K562 (cell line): ENCODE data around the gene HEPHL1. TPM values are rescaled to one million over a fixed set of nuclear protein-coding genes. Genes with fewer than 3 reads are reported as not detected.

Experiments used
- BACH1 ChIP-seq: fragments of 200-800 bp; sonication (Bioruptor generic); IDR thresholded peaks from 2 replicates; pipeline ENCODE4 v1.6.1; 2016; ENCODE audit warnings: missing genetic modification characterization, missing compliant biosample characterization
- CBFA2T3 ChIP-seq: fragments of 450-650 bp; IDR thresholded peaks from 2 replicates; pipeline ENCODE4 v1.6.1; 2017
- CBX1 ChIP-seq: sonication (generic); IDR thresholded peaks from 2 replicates; pipeline ENCODE4 v1.6.1; 2016; ENCODE audit warnings: antibody characterized with exemption, low read depth, mild to moderate bottlenecking
- CHD4 ChIP-seq: fragments of 200-600 bp; sonication (generic); IDR thresholded peaks from 3 replicates; pipeline ENCODE4 v1.6.1; 2012; ENCODE audit warnings: low read depth, mild to moderate bottlenecking, mixed read lengths, low read length, inconsistent platforms; ENCODE audit not compliant: insufficient read depth, insufficient replicate concordance, poor library complexity, severe bottlenecking
- DNMT1 ChIP-seq: fragments of 450-650 bp; IDR thresholded peaks from 2 replicates; pipeline ENCODE4 v1.6.1; 2016; ENCODE audit warnings: antibody characterized with exemption, mild to moderate bottlenecking
- FOXP4 ChIP-seq: sonication (generic); formaldehyde crosslinking; IDR thresholded peaks from 2 replicates; pipeline ENCODE4 v1.8.0; 2022; ENCODE audit warnings: mild to moderate bottlenecking, missing genetic modification reagents, borderline replicate concordance
- KDM1A ChIP-seq, 2 experiments: fragments of 450-650 bp; IDR thresholded peaks; 2 replicates each; pipeline ENCODE4 v1.6.1; 2016; ENCODE audit warnings: mild to moderate bottlenecking in 2 of 2
- MAZ ChIP-seq, 2 experiments: fragments of 450-650 bp in 1 of 2; sonication (generic) in 1 of 2; formaldehyde crosslinking; IDR thresholded peaks in 1 of 2; conservative IDR thresholded peaks in 1 of 2; 2 replicates each; pipeline versions ENCODE4 v1.4.0 to v1.5.0; 2020; ENCODE audit warnings: mild to moderate bottlenecking in 1 of 2, missing genetic modification reagents in 1 of 2
- MEF2D ChIP-seq: conservative IDR thresholded peaks from 2 replicates; pipeline ENCODE4 v1.6.1; 2016; ENCODE audit warnings: low read depth, missing genetic modification characterization, missing compliant biosample characterization
- NR2C1 ChIP-seq, 2 experiments: fragments of 450-650 bp; IDR thresholded peaks; 2 replicates each; pipeline ENCODE4 v1.6.1; 2017; ENCODE audit warnings: mild to moderate bottlenecking in 2 of 2, antibody characterized with exemption in 1 of 2, inconsistent platforms in 1 of 2, missing compliant biosample characterization in 1 of 2, missing genetic modification characterization in 1 of 2
- POLR2AphosphoS2 ChIP-seq: IDR thresholded peaks from 2 replicates; pipeline ENCODE4 v1.6.1; 2012; ENCODE audit warnings: low read length, improper control_type of control experiment
- RAD51 ChIP-seq: fragments of 450-650 bp; IDR thresholded peaks from 2 replicates; pipeline ENCODE4 v1.7.1; 2016; ENCODE audit warnings: low read depth, mild to moderate bottlenecking, borderline replicate concordance
- RNF219 ChIP-seq: fragments of 250-450 bp; sonication (Bioruptor Pico); IDR thresholded peaks from 2 replicates; pipeline ENCODE4 v1.5.0; 2022; ENCODE audit warnings: mild to moderate bottlenecking
- SMAD2 ChIP-seq: fragments of 150-350 bp; IDR thresholded peaks from 2 replicates; pipeline ENCODE4 v1.6.1; 2014; ENCODE audit warnings: low read depth, mild to moderate bottlenecking, low read length
- THAP7 ChIP-seq: fragments of 250-450 bp; sonication (Bioruptor Pico); IDR thresholded peaks from 2 replicates; pipeline ENCODE4 v1.5.0; 2021
- U2AF1 ChIP-seq: fragments of 200-400 bp; formaldehyde crosslinking; optimal IDR thresholded peaks from 2 replicates; pipeline ENCODE3; 2017; ENCODE audit warnings: mild to moderate bottlenecking, low read depth, low read length, moderate library complexity
- YBX1 ChIP-seq: fragments of 450-650 bp; IDR thresholded peaks from 2 replicates; pipeline ENCODE4 v1.7.1; 2016; ENCODE audit warnings: mild to moderate bottlenecking
- ZKSCAN8 ChIP-seq: fragments of 200-800 bp; sonication (Bioruptor generic); IDR thresholded peaks from 2 replicates; pipeline ENCODE4 v1.6.1; 2016; ENCODE audit warnings: missing genetic modification characterization, missing compliant biosample characterization
- ZNF655 ChIP-seq: fragments of 250-450 bp; sonication (Bioruptor Pico); IDR thresholded peaks from 2 replicates; pipeline ENCODE4 v1.5.0; 2021
- ZNF696 ChIP-seq: fragments of 250-450 bp; sonication (Bioruptor Pico); conservative IDR thresholded peaks from 2 replicates; pipeline ENCODE4 v1.4.0; 2020; ENCODE audit warnings: mild to moderate bottlenecking, moderate library complexity
- polyA plus RNA-seq, 8 experiments: library from polyadenylated mRNA; depleted of rRNA in 4 of 8; stranded (reverse) in 5 of 8; unstranded in 3 of 8; fragments of >200 nt; fragmentation: Nextera tagmentation in 2 of 8; fragmentation: Illumina TruSeq in 1 of 8; extraction: Ambion mirVana in 2 of 8; extraction: Trizol in 1 of 8; gene quantifications; 2 replicates each; pipeline versions ENCODE4 v1.2.1 to v1.2.3, GENCODE V29; 2011 to 2014; ENCODE audit warnings: inconsistent platforms in 1 of 8, missing spikeins in 1 of 8
- total RNA-seq, 7 experiments: library from RNA; depleted of rRNA in 6 of 7; stranded (reverse); fragments of >200 nt in 6 of 7; fragmentation: Illumina TruSeq in 2 of 7; extraction: Trizol in 2 of 7; gene quantifications; 2 replicates each; pipeline versions ENCODE4 v1.2.1 to v1.2.3, GENCODE V29; 2011 to 2021; ENCODE audit warnings: low replicate concordance in 1 of 7
- TF ChIP-seq, protein P1 (sequence below): fragments of 450-650 bp; formaldehyde crosslinking; IDR thresholded peaks from 2 replicates; pipeline ENCODE4 v1.4.0; 2020; ENCODE audit warnings: mild to moderate bottlenecking

The HEPHL1 gene
- total and polyA plus RNA-seq, 9 of the 15 experiments (the other 6 are each of a cell fraction or from before 2014, with no cell fraction given): 0.01 TPM; not detected in 8

DNA sequence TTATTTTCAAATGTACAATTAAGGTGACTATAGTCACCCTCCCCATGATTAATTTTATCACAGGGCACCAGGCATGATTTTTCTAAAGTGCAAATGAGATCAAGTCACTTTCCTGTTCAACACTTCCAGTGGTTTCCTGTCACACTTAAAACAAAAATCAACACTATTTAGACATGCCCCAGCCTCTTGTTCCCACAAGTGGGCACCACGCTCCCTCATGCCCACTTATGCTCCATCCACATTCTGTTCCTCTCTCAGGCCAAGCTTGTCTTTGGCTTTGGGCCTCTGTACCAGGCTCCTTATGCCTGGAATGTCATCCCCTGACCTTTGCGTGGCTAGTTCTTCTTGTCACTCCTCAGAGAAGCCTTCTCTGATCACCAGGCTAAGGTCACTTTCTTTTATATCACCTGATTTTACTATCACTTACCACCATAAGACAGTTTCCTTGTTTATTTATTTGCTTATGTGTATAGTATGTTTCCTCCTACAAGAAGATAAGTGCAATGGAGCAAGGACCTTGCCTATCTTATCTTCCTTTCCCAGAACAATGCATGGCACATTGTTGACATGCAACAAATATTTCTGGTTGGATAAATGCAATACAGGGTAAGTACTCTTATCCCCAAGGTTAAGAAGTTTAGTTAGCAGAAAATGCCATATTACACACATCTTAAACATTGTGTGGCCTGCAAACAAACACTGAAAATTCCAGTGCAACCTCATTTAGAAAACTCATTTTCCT, 56.6 kb downstream of the HEPHL1 start (continued):
- TF ChIP-seq MEF2D (tag): no peak
- no peak for TF ChIP-seq POLR2AphosphoS2
- TF ChIP-seq KDM1A (IDR thresholded peaks at IDR 0.05): 0 out of 4 replicates have a peak, but pooled peaks of 1 of the 2 experiments have one; percentile 11
- 0 out of 2 replicates have a peak, but pooled peaks have one; percentile 24 for TF ChIP-seq NR2C1 (IDR thresholded peaks at IDR 0.05)
- TF ChIP-seq NR2C1 (tag; IDR thresholded peaks at IDR 0.05): peak; percentile 50; the same call in 1 of the 2 replicates
- TF ChIP-seq RNF219: no peak
- no peak for TF ChIP-seq DNMT1
- no peak for TF ChIP-seq FOXP4 (CRISPR knock-in tag)
- TF ChIP-seq ZKSCAN8: peak; percentile 32; the same call in 1 of the 2 replicates
- no peak for TF ChIP-seq YBX1
- TF ChIP-seq BACH1 (tag): no peak
- no peak for TF ChIP-seq ZNF696 (CRISPR knock-in tag)
- TF ChIP-seq SMAD2: no peak
- no peak for TF ChIP-seq RAD51
- TF ChIP-seq U2AF1: no peak
- no peak for TF ChIP-seq ZNF655
- TF ChIP-seq MAZ (CRISPR knock-in tag; conservative IDR thresholded peaks at IDR 0.05 in 1 of 2, IDR thresholded peaks at IDR 0.05 in 1 of 2): no peak
- TF ChIP-seq, protein P1, sequence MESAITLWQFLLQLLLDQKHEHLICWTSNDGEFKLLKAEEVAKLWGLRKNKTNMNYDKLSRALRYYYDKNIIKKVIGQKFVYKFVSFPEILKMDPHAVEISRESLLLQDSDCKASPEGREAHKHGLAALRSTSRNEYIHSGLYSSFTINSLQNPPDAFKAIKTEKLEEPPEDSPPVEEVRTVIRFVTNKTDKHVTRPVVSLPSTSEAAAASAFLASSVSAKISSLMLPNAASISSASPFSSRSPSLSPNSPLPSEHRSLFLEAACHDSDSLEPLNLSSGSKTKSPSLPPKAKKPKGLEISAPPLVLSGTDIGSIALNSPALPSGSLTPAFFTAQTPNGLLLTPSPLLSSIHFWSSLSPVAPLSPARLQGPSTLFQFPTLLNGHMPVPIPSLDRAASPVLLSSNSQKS: no peak
- no peak for TF ChIP-seq THAP7 (CRISPR knock-in tag)
- TF ChIP-seq CBX1: no peak
- no peak for TF ChIP-seq CHD4
- TF ChIP-seq CBFA2T3: peak; percentile 85
